ENCODE measurements around the gene ADPRH.

The ADPRH gene

GRCh38 chr3:119585208-119585607 is 5.9 kb downstream of the ADPRH start:
- H3K27me3 ChIP-seq: no peaks in the 10 kb centered on the region
- TF ChIP-seq CTCF (IDR thresholded peaks at IDR 0.05): no peak
- no peaks in the 10 kb centered on the region for H3K9me3 ChIP-seq
- no peak overlapping the region for H3K4me3 ChIP-seq (ENCODE audit: low read depth in 1 of 2, low read length in 1 of 2)
- no peaks in the 10 kb centered on the region for H3K36me3 ChIP-seq
- H3K4me1 ChIP-seq (ENCODE audit: control insufficient read depth in 1 of 2, insufficient read depth in 1 of 2, low read depth in 1 of 2, low read length in 1 of 2): peaks cover under 1 to 6% of the 10 kb centered on the region in 2 experiments
- H3K27ac ChIP-seq: no peak overlapping the region

- Histone ChIP-seq H3K36me3 (no peaks in the 10 kb centered on the region), H3K4me3 (ENCODE audit: low read depth in 1 of 2, low read length in 1 of 2) (no peak overlapping the region), H3K9me3 (no peaks in the 10 kb centered on the region), H3K27me3 (no peaks in the 10 kb centered on the region), H3K27ac (no peak overlapping the region), H3K4me1 (ENCODE audit: control insufficient read depth in 1 of 2, insufficient read depth in 1 of 2, low read depth in 1 of 2, low read length in 1 of 2) (peaks cover 0 to 5% of the 10 kb centered on the region in 2 experiments)
- no peak for TF ChIP-seq CTCF (IDR thresholded peaks at IDR 0.05)
Measured at GRCh38 chr3:119585856-119586570, 6.7 kb downstream of the ADPRH start.

GRCh38 chr3:119586733-119587172 is 7.5 kb downstream of the ADPRH start:
- Histone ChIP-seq H3K27me3 (no peaks in the 10 kb centered on the region), H3K36me3 (no peaks in the 10 kb centered on the region)

GRCh38 chr3:119588112-119588511 is 8.8 kb downstream of the ADPRH start:
- no peak for TF ChIP-seq CTCF (IDR thresholded peaks at IDR 0.05)
- Histone ChIP-seq H3K27me3 (no peaks in the 10 kb centered on the region), H3K36me3 (no peaks in the 10 kb centered on the region), H3K27ac (no peak overlapping the region), H3K4me1 (ENCODE audit: control insufficient read depth in 1 of 2, insufficient read depth in 1 of 2, low read depth in 1 of 2, low read length in 1 of 2) (peaks cover 0 to 5% of the 10 kb centered on the region in 2 experiments), H3K9me3 (no peaks in the 10 kb centered on the region), H3K4me3 (ENCODE audit: low read depth in 1 of 2, low read length in 1 of 2) (no peak overlapping the region)

More at GRCh38 chr3:119586733-119587172, 7.5 kb downstream of the ADPRH start:
- H3K4me1 ChIP-seq (ENCODE audit: control insufficient read depth in 1 of 2, insufficient read depth in 1 of 2, low read depth in 1 of 2, low read length in 1 of 2): peaks cover 0 to 5% of the 10 kb centered on the region in 2 experiments
- no peak overlapping the region for H3K27ac ChIP-seq
- no peak overlapping the region for H3K4me3 ChIP-seq (ENCODE audit: low read depth in 1 of 2, low read length in 1 of 2)
- H3K9me3 ChIP-seq: no peaks in the 10 kb centered on the region
- no peak for TF ChIP-seq CTCF (IDR thresholded peaks at IDR 0.05)

- no peak for TF ChIP-seq CTCF (IDR thresholded peaks at IDR 0.05)
- Histone ChIP-seq H3K9me3 (no peaks in the 10 kb centered on the region), H3K4me3 (ENCODE audit: low read depth in 1 of 2, low read length in 1 of 2) (no peak overlapping the region), H3K27me3 (no peaks in the 10 kb centered on the region), H3K27ac (no peak overlapping the region), H3K4me1 (ENCODE audit: control insufficient read depth in 1 of 2, insufficient read depth in 1 of 2, low read depth in 1 of 2, low read length in 1 of 2) (peaks cover 0 to 5% of the 10 kb centered on the region in 2 experiments), H3K36me3 (no peaks in the 10 kb centered on the region)
Measured at GRCh38 chr3:119589102-119589773, 9.9 kb downstream of the ADPRH start.

Measured in neutrophil (primary cell).